OCI-LY1 (cell line): ENCODE results near the gene SUCO.

ENCODE experiments used
- H2AFZ ChIP-seq: fragments of 200-600 bp; sonication (generic), shearing (Covaris generic); 2 replicates; pipeline ENCODE4 v1.6.0; 2014; ENCODE audit warnings: antibody characterized with exemption, mild to moderate bottlenecking, low read length
- H3F3A ChIP-seq: fragments of 200-600 bp; sonication (generic), shearing (Covaris generic); 2 replicates; pipeline ENCODE4 v1.6.0; 2014; ENCODE audit warnings: mild to moderate bottlenecking, antibody characterized with exemption, low read length, moderate library complexity; ENCODE audit not compliant: insufficient read depth
- H3K27ac ChIP-seq: fragments of 200-600 bp; sonication (generic); 2 replicates; pipeline ENCODE4 v1.5.1; 2014; ENCODE audit warnings: low read length, mixed run types, mild to moderate bottlenecking, low read depth; ENCODE audit not compliant: poor library complexity, severe bottlenecking
- H3K27me3 ChIP-seq: fragments of 200-600 bp; sonication (generic); 2 replicates; pipeline ENCODE4 v1.6.0; 2014; ENCODE audit warnings: antibody characterized with exemption, mild to moderate bottlenecking, low read length, moderate library complexity; ENCODE audit not compliant: insufficient read depth
- H3K36me3 ChIP-seq: fragments of 200-600 bp; sonication (generic); 2 replicates; pipeline ENCODE4 v1.6.1; 2014; ENCODE audit warnings: mild to moderate bottlenecking, antibody characterized with exemption, low read length, moderate library complexity, mixed read lengths; ENCODE audit not compliant: insufficient read depth
- H3K4me1 ChIP-seq: fragments of 200-600 bp; sonication (generic); 2 replicates; pipeline ENCODE4 v1.5.1; 2014; ENCODE audit warnings: mild to moderate bottlenecking, low read length, moderate library complexity; ENCODE audit not compliant: insufficient read depth, severe bottlenecking
- H3K4me2 ChIP-seq: fragments of 200-600 bp; sonication (generic), shearing (Covaris generic); 2 replicates; pipeline ENCODE4 v1.6.1; 2014; ENCODE audit warnings: low read length
- H3K4me3 ChIP-seq: fragments of 200-600 bp; sonication (generic); 2 replicates; pipeline ENCODE4 v1.5.1; 2014; ENCODE audit warnings: low read length, low read depth, mild to moderate bottlenecking, mixed read lengths; ENCODE audit not compliant: poor library complexity, severe bottlenecking
- H3K79me2 ChIP-seq: fragments of 200-600 bp; shearing (Covaris generic); 2 replicates; pipeline ENCODE4 v1.6.1; 2016; ENCODE audit warnings: mixed run types, low read length, mixed read lengths; ENCODE audit not compliant: insufficient read depth
- H3K9ac ChIP-seq: fragments of 200-600 bp; sonication (generic), shearing (Covaris generic); 2 replicates; pipeline ENCODE4 v1.6.1; 2014; ENCODE audit warnings: mild to moderate bottlenecking, low read length, mixed read lengths
- H3K9me2 ChIP-seq: fragments of 200-600 bp; sonication (generic), shearing (Covaris generic); 2 replicates; pipeline ENCODE4 v1.6.1; 2014; ENCODE audit warnings: low read depth, mild to moderate bottlenecking, low read length, mixed read lengths
- H3K9me3 ChIP-seq: fragments of 200-600 bp; shearing (Covaris generic); 2 replicates; pipeline ENCODE4 v1.6.1; 2014; ENCODE audit warnings: low read length, mixed read lengths
- H4K20me1 ChIP-seq: fragments of 200-600 bp; sonication (generic), shearing (Covaris generic); 2 replicates; pipeline ENCODE4 v1.6.0; 2016; ENCODE audit warnings: mild to moderate bottlenecking, low read length; ENCODE audit not compliant: insufficient read depth
- CTCF ChIP-seq: fragments of 200-600 bp; sonication (generic), shearing (Covaris generic); IDR thresholded peaks from 2 replicates; pipeline ENCODE4 v1.5.1; 2017; ENCODE audit warnings: mild to moderate bottlenecking, antibody characterized with exemption, low read length, moderate library complexity, mixed read lengths
- EZH2 ChIP-seq: fragments of 200-600 bp; sonication (generic), shearing (Covaris generic); IDR thresholded peaks from 2 replicates; pipeline ENCODE4 v1.8.0; 2017; ENCODE audit warnings: borderline replicate concordance, mixed run types, mild to moderate bottlenecking, antibody characterized with exemption, low read length, moderate library complexity, mixed read lengths

Gene SUCO

DNA sequence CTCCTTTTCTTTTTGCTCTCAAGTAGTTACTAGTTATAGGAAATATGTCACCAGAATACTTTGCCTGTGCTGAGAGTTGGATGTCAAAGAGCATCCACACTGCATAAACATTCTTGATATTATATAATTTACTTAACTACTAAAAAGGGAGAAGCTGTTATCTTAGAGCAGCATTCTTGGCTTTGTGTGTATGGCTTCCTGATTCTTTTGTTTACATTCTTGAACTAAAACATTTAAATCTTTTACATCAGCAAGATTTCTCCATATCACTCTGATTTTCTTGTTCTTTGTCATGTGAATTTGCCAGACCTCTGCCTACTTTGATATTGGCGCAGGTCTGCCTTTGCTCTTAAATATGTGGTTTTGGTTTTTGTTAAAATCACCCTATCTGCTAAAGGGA lies 48.8 kb downstream of the SUCO start:
- no peak for TF ChIP-seq CTCF
- TF ChIP-seq EZH2, result no peak
- H3F3A ChIP-seq, result no peaks in the 10 kb centered on the region
- H2AFZ ChIP-seq, result no peak overlapping the region
- H3K4me2 ChIP-seq, result no peak overlapping the region
- no peaks in the 10 kb centered on the region for H3K79me2 ChIP-seq
- peaks cover 39% of the 10 kb centered on the region; the same call in 1 of the 2 replicates for H3K36me3 ChIP-seq
- no peaks in the 10 kb centered on the region for H4K20me1 ChIP-seq
- no peak overlapping the region for H3K9ac ChIP-seq
- no peaks in the 10 kb centered on the region for H3K27me3 ChIP-seq
- H3K9me2 ChIP-seq, result no peaks in the 10 kb centered on the region
- no peaks in the 10 kb centered on the region for H3K9me3 ChIP-seq
- H3K27ac ChIP-seq, result no peak overlapping the region
- no peak overlapping the region for H3K4me3 ChIP-seq
- no peaks in the 10 kb centered on the region for H3K4me1 ChIP-seq

- Histone ChIP-seq H3K36me3 (peaks cover 41% of the 10 kb centered on the region), H3K4me3 (no peak overlapping the region), H3K9ac (no peak overlapping the region), H3K4me2 (no peak overlapping the region), H4K20me1 (no peaks in the 10 kb centered on the region), H2AFZ (no peak overlapping the region), H3K27ac (no peak overlapping the region), H3K27me3 (no peaks in the 10 kb centered on the region), H3K4me1 (no peaks in the 10 kb centered on the region), H3K79me2 (no peaks in the 10 kb centered on the region), H3F3A (no peaks in the 10 kb centered on the region), H3K9me2 (no peaks in the 10 kb centered on the region), H3K9me3 (no peaks in the 10 kb centered on the region)
- TF ChIP-seq EZH2, result no peak
- TF ChIP-seq CTCF, result peak; percentile 21; the same call in 1 of the 2 replicates
These were observed 49.9 kb downstream of the SUCO start for GRCh38 chr1:172582889-172583288.

GRCh38 chr1:172585348-172585747 lies 52.4 kb downstream of the SUCO start:
- Histone ChIP-seq H3F3A (no peaks in the 10 kb centered on the region), H3K79me2 (no peaks in the 10 kb centered on the region), H2AFZ (no peak overlapping the region), H3K36me3 (peaks cover 44% of the 10 kb centered on the region), H3K9me3 (no peaks in the 10 kb centered on the region), H3K27me3 (no peaks in the 10 kb centered on the region), H3K4me3 (no peak overlapping the region), H3K9me2 (no peaks in the 10 kb centered on the region), H3K4me2 (no peak overlapping the region), H3K9ac (no peak overlapping the region), H3K4me1 (no peaks in the 10 kb centered on the region), H3K27ac (no peak overlapping the region), H4K20me1 (no peaks in the 10 kb centered on the region)
- TF ChIP-seq EZH2 (no peak), CTCF (no peak)
